HEK293 (cell line): ENCODE data around the gene EDEM3.

ENCODE experiments used
- CTCF ChIA-PET: fragments of 350-600 bp; formaldehyde crosslinking; extraction: SDS; loops from one replicate; lab custom pipeline; 2021; ENCODE audit warnings: antibody characterized with exemption; lab: Yijun Ruan, JAX
- POLR2A ChIA-PET: fragments of 300-600 bp; formaldehyde crosslinking; extraction: SDS; loops from one replicate; lab custom pipeline; 2020; ENCODE audit warnings: antibody characterized with exemption, inconsistent platforms; lab: Yijun Ruan, JAX
- H3K27ac ChIP-seq: fragments of 200-500 bp; sonication (Bioruptor generic); 2 replicates; pipeline ENCODE4 v1.5.1; 2014; ENCODE audit warnings: low read depth, low read length, control low read depth, inconsistent platforms; ENCODE audit errors: extremely low read depth
- H3K36me3 ChIP-seq, 2 experiments: fragments of 200-500 bp in 1 of 2; sonication (Bioruptor generic) in 1 of 2; 1 replicate in 1 of 2; 2 replicates in 1 of 2; pipeline ENCODE4 v1.5.1; 2014 to 2017; ENCODE audit warnings: inconsistent platforms in 2 of 2, low read length in 2 of 2; ENCODE audit not compliant: control insufficient read depth in 2 of 2, insufficient read depth in 1 of 2
- H3K4me1 ChIP-seq: fragments of 200-500 bp; sonication (Bioruptor generic); 2 replicates; pipeline ENCODE4 v1.5.1; 2014; ENCODE audit warnings: mild to moderate bottlenecking, low read length, inconsistent platforms; ENCODE audit not compliant: control insufficient read depth, insufficient read depth
- H3K4me3 ChIP-seq: 2 replicates; pipeline ENCODE4 v1.5.1; 2011; ENCODE audit warnings: low read depth, mild to moderate bottlenecking, control low read depth, low read length, moderate library complexity
- H3K9me3 ChIP-seq: fragments of 200-500 bp; sonication (Bioruptor generic); 2 replicates; pipeline ENCODE4 v1.5.1; 2014; ENCODE audit warnings: low read depth, low read length, inconsistent platforms; ENCODE audit not compliant: control insufficient read depth, insufficient read depth
- GLIS1 ChIP-seq: fragments of 450-650 bp; formaldehyde crosslinking; IDR thresholded peaks from 2 replicates; pipeline ENCODE4 v1.5.1; 2016; ENCODE audit warnings: missing biosample characterization, missing genetic modification characterization
- KLF7 ChIP-seq: fragments of 450-650 bp; formaldehyde crosslinking; IDR thresholded peaks from 2 replicates; pipeline ENCODE4 v1.5.1; 2016; ENCODE audit warnings: missing biosample characterization, missing genetic modification characterization, borderline replicate concordance
- YY1 ChIP-seq: fragments of 450-650 bp; formaldehyde crosslinking; IDR thresholded peaks from 2 replicates; pipeline ENCODE4 v1.5.1; 2018; ENCODE audit warnings: missing biosample characterization, missing genetic modification characterization
- ZBTB20 ChIP-seq: fragments of 450-650 bp; formaldehyde crosslinking; IDR thresholded peaks from 2 replicates; pipeline ENCODE4 v1.5.1; 2016; ENCODE audit warnings: missing biosample characterization, missing genetic modification characterization
- ZNF354C ChIP-seq: fragments of 450-650 bp; formaldehyde crosslinking; IDR thresholded peaks from 2 replicates; pipeline ENCODE4 v1.5.1; 2016; ENCODE audit warnings: missing biosample characterization, missing genetic modification characterization, low read depth, borderline replicate concordance
- ZNF433 ChIP-seq: fragments of 450-650 bp; formaldehyde crosslinking; IDR thresholded peaks from 2 replicates; pipeline ENCODE4 v1.5.1; 2016; ENCODE audit warnings: missing biosample characterization, missing genetic modification characterization, low read depth
- ZNF544 ChIP-seq: fragments of 450-650 bp; formaldehyde crosslinking; IDR thresholded peaks from 2 replicates; pipeline ENCODE4 v1.5.0; 2017; ENCODE audit warnings: missing biosample characterization, missing genetic modification characterization
- ZNF623 ChIP-seq: fragments of 450-650 bp; formaldehyde crosslinking; IDR thresholded peaks from 2 replicates; pipeline ENCODE4 v1.5.1; 2016; ENCODE audit warnings: missing biosample characterization, missing genetic modification characterization
- ZNF629 ChIP-seq: fragments of 450-650 bp; formaldehyde crosslinking; IDR thresholded peaks from 2 replicates; pipeline ENCODE4 v1.5.1; 2017; ENCODE audit warnings: missing biosample characterization, missing genetic modification characterization
- ZNF660 ChIP-seq: fragments of 450-650 bp; IDR thresholded peaks from 2 replicates; pipeline ENCODE4 v1.5.1; 2018; ENCODE audit warnings: missing biosample characterization, mild to moderate bottlenecking, missing genetic modification characterization
- ZNF670 ChIP-seq: fragments of 450-650 bp; formaldehyde crosslinking; IDR thresholded peaks from 2 replicates; pipeline ENCODE4 v1.5.1; 2016; ENCODE audit warnings: missing biosample characterization, missing genetic modification characterization, low read depth
- ZNF76 ChIP-seq: fragments of 450-650 bp; formaldehyde crosslinking; IDR thresholded peaks from 2 replicates; pipeline ENCODE4; 2016; ENCODE audit warnings: low read depth, missing biosample characterization, missing genetic modification characterization, borderline replicate concordance
- ZNF776 ChIP-seq: fragments of 450-650 bp; formaldehyde crosslinking; IDR thresholded peaks from 2 replicates; pipeline ENCODE4 v1.5.0; 2017; ENCODE audit warnings: missing biosample characterization, missing genetic modification characterization, borderline replicate concordance
- ZNF830 ChIP-seq: fragments of 450-650 bp; IDR thresholded peaks from 2 replicates; pipeline ENCODE4 v1.5.0; 2018; ENCODE audit warnings: missing biosample characterization, missing genetic modification characterization, low read depth, mild to moderate bottlenecking, moderate library complexity
- ZXDB ChIP-seq: fragments of 450-650 bp; formaldehyde crosslinking; IDR thresholded peaks from 2 replicates; pipeline ENCODE4 v1.5.1; 2016; ENCODE audit warnings: missing biosample characterization, missing genetic modification characterization
- TF ChIP-seq, protein P1 (sequence below): fragments of 450-650 bp; formaldehyde crosslinking; IDR thresholded peaks from 2 replicates; pipeline ENCODE4 v1.5.1; 2016; ENCODE audit warnings: missing biosample characterization, missing genetic modification characterization
- TF ChIP-seq, protein P2 (sequence below): fragments of 450-650 bp; formaldehyde crosslinking; IDR thresholded peaks from 2 replicates; pipeline ENCODE4 v1.5.1; 2016; ENCODE audit warnings: missing biosample characterization, missing genetic modification characterization
- TF ChIP-seq, protein P3 (sequence below): fragments of 450-650 bp; formaldehyde crosslinking; IDR thresholded peaks from 2 replicates; pipeline ENCODE4 v1.5.1; 2016; ENCODE audit warnings: missing biosample characterization, missing genetic modification characterization

Gene EDEM3

DNA sequence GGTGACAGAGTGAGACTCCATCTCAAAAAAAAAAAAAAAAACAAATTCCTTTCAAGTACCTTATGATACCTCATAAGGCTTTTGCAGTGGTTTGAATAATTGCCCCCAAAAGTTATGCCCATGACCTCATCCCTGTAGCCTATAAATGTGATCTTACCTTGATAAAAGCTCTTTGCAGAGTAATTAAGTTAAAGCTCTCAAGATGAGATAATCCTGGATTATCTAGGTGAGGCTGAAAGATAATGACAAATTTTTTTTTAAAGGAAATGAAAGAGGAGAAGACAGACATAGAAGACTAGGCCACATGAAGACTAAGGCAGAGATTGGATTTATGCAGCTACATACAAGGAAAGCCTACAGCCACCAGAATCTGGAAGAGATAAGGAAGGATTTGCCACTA, 20.7 kb upstream of the EDEM3 start (continued):
- TF ChIP-seq, protein P1, sequence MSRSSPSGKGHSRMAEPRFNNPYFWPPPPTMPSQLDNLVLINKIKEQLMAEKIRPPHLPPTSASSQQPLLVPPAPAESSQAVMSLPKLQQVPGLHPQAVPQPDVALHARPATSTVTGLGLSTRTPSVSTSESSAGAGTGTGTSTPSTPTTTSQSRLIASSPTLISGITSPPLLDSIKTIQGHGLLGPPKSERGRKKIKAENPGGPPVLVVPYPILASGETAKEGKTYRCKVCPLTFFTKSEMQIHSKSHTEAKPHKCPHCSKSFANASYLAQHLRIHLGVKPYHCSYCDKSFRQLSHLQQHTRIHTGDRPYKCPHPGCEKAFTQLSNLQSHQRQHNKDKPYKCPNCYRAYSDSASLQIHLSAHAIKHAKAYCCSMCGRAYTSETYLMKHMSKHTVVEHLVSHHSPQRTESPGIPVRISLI (tag by site-specific recombination): 0 out of 2 replicates have a peak, but pooled peaks have one; percentile 45
- TF ChIP-seq, protein P2, sequence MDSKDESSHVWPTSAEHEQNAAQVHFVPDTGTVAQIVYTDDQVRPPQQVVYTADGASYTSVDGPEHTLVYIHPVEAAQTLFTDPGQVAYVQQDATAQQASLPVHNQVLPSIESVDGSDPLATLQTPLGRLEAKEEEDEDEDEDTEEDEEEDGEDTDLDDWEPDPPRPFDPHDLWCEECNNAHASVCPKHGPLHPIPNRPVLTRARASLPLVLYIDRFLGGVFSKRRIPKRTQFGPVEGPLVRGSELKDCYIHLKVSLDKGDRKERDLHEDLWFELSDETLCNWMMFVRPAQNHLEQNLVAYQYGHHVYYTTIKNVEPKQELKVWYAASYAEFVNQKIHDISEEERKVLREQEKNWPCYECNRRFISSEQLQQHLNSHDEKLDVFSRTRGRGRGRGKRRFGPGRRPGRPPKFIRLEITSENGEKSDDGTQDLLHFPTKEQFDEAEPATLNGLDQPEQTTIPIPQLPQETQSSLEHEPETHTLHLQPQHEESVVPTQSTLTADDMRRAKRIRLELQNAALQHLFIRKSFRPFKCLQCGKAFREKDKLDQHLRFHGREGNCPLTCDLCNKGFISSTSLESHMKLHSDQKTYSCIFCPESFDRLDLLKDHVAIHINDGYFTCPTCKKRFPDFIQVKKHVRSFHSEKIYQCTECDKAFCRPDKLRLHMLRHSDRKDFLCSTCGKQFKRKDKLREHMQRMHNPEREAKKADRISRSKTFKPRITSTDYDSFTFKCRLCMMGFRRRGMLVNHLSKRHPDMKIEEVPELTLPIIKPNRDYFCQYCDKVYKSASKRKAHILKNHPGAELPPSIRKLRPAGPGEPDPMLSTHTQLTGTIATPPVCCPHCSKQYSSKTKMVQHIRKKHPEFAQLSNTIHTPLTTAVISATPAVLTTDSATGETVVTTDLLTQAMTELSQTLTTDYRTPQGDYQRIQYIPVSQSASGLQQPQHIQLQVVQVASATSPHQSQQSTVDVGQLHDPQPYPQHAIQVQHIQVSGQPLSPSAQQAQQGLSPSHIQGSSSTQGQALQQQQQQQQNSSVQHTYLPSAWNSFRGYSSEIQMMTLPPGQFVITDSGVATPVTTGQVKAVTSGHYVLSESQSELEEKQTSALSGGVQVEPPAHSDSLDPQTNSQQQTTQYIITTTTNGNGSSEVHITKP (tag by site-specific recombination): no peak; the same call in 1 of the 2 replicates
- no peak for TF ChIP-seq ZNF544 (tag by site-specific recombination)
- TF ChIP-seq KLF7 (tag by site-specific recombination): no peak
- no peak for TF ChIP-seq ZNF354C (tag by site-specific recombination)
- TF ChIP-seq ZNF776 (tag by site-specific recombination): no peak

DNA sequence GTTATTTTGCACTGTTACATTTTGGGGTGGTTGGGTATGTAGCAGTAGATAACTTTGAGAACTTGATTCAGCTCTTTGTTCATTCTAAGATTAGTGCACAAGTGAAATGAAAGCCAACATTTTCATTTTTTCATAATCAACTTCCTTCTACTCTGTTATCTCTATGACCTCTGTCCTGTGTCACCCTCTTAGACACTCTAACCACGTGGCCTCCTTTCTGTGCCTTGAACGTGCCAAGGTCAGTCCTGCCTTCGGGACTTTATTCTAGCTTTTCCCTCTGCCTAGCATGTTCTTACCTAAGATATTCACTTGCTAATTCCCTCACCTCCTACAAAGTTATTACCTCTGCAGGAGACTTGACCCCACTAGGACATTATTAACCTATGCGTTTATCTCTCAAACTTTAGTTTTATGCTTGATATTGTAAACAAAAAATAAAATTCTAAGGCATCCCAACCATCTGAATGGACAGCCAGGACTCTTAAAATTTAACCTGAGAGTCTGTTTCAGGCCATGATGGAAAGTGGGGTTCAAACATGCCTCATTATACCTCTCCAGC, 19.2 kb upstream of the EDEM3 start:
- ChIA-PET CTCF (interaction anchor here (0.6 to 0.7 kb wide), 2 partner anchors 8 to 61 kb away, joined by 3 read pairs; no protein-coding TSS in a partner anchor), POLR2A (interaction anchor here (1.0 kb wide), 1 partner anchor 19 kb away, joined by 5 read pairs; the partner anchor contains the start of gene EDEM3)
- Histone ChIP-seq H3K4me1 (no peaks in the 10 kb centered on the region), H3K4me3 (no peak overlapping the region), H3K36me3 (no peaks in the 10 kb centered on the region), H3K9me3 (no peaks in the 10 kb centered on the region), H3K27ac (no peak overlapping the region)
- TF ChIP-seq, protein P3, sequence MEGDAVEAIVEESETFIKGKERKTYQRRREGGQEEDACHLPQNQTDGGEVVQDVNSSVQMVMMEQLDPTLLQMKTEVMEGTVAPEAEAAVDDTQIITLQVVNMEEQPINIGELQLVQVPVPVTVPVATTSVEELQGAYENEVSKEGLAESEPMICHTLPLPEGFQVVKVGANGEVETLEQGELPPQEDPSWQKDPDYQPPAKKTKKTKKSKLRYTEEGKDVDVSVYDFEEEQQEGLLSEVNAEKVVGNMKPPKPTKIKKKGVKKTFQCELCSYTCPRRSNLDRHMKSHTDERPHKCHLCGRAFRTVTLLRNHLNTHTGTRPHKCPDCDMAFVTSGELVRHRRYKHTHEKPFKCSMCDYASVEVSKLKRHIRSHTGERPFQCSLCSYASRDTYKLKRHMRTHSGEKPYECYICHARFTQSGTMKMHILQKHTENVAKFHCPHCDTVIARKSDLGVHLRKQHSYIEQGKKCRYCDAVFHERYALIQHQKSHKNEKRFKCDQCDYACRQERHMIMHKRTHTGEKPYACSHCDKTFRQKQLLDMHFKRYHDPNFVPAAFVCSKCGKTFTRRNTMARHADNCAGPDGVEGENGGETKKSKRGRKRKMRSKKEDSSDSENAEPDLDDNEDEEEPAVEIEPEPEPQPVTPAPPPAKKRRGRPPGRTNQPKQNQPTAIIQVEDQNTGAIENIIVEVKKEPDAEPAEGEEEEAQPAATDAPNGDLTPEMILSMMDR (tag by site-specific recombination): no peak
- TF ChIP-seq ZNF660 (tag by site-specific recombination) (no peak), ZNF830 (tag by site-specific recombination) (no peak), GLIS1 (tag by site-specific recombination) (peak; percentile 62), ZXDB (no peak)

DNA sequence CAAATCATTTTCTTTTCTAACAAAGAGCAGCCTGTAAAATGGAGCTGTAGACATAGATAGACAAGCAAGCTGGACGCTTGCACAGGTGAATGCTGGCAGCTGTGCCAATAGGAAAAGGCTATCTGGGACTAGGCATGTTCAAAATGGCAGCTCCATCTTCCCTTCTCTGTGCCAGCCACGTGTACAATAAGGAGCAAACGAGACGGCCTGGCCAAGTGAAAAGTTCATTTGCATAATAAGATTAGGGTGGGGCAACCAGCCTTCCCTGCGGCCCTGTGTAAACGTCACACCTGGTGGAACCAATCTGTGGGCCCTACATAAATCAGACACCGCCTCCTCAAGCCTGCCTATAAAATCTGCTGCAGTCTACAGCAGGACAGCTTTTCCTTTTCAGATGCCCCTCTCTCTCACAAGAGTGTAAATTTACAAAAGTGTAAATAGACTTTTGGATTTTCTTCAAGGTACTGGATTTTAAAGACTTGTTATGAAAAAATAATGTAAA, 16.6 kb upstream of the EDEM3 start:
- Histone ChIP-seq H3K4me1 (no peaks in the 10 kb centered on the region), H3K4me3 (no peak overlapping the region), H3K27ac (no peak overlapping the region), H3K9me3 (no peaks in the 10 kb centered on the region), H3K36me3 (no peaks in the 10 kb centered on the region)
- POLR2A ChIA-PET: no interaction called here
- CTCF ChIA-PET: no interaction called here
- TF ChIP-seq ZBTB20 (tag by site-specific recombination): no peak
- no peak for TF ChIP-seq ZNF433 (tag by site-specific recombination)
- no peak for TF ChIP-seq ZNF629 (tag by site-specific recombination)
- TF ChIP-seq YY1 (tag by site-specific recombination): peak; percentile 57; the same call in 1 of the 2 replicates
- TF ChIP-seq ZNF670 (tag by site-specific recombination): no peak
- TF ChIP-seq ZNF76 (tag by site-specific recombination): no peak
- no peak for TF ChIP-seq ZNF623 (tag by site-specific recombination)
- no peak for TF ChIP-seq ZNF660 (tag by site-specific recombination)
- no peak for TF ChIP-seq ZNF544 (tag by site-specific recombination)
